C4-2B (cell line): ENCODE results near the gene WNT7A.

Source experiments
- CTCF ChIP-seq: fragments of 450-650 bp; conservative IDR thresholded peaks from 2 replicates; pipeline ENCODE4 v1.5.1; 2017; ENCODE audit warnings: mild to moderate bottlenecking
- ZFX ChIP-seq: fragments of 450-650 bp; IDR thresholded peaks from 2 replicates; pipeline ENCODE4 v1.6.1; 2017

- TF ChIP-seq CTCF (no peak), ZFX (no peak)
These were observed 92.2 kb downstream of the WNT7A start for GRCh38 chr3:13787533-13788132.
